Body of pancreas (tissue), 4 donors: ENCODE measurements around the gene FGFBP1.

Source experiments
- POLR2A ChIP-seq, 3 donors: fragments of 450-650 bp; IDR thresholded peaks; one replicate each; pipeline ENCODE4 v1.6.1; 2016; ENCODE audit warnings: antibody characterized with exemption in 3 of 3, mild to moderate bottlenecking in 2 of 3
- TF ChIP-seq, protein P1 (sequence below), 7 experiments: fragments of 450-650 bp in 4 of 7; fragments of 200-600 bp in 3 of 7; sonication (generic) in 3 of 7; IDR thresholded peaks; one replicate each; pipeline ENCODE4 v1.5.1; 2016 to 2019; ENCODE audit warnings: antibody characterized with exemption in 7 of 7

DNA sequence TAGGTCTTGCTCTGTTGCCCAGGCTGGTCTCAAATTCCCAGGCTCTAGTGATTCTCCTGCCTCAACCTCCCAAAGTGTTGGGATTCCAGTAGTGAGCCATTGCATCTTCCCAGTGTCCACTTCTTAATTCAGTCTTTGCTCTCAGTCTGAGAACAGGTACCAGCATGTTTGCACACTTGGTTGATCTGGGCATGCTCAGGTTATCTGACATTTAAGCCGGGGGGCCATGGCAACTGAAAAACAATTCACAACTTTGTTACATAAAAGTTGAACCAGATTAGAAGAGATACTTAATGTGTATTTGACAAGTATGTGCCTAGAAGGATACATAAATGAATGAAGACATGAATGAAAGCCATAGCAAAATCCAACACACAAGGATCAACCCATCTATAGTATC lies 39.0 kb downstream of the FGFBP1 start:
- TF ChIP-seq, protein P1, sequence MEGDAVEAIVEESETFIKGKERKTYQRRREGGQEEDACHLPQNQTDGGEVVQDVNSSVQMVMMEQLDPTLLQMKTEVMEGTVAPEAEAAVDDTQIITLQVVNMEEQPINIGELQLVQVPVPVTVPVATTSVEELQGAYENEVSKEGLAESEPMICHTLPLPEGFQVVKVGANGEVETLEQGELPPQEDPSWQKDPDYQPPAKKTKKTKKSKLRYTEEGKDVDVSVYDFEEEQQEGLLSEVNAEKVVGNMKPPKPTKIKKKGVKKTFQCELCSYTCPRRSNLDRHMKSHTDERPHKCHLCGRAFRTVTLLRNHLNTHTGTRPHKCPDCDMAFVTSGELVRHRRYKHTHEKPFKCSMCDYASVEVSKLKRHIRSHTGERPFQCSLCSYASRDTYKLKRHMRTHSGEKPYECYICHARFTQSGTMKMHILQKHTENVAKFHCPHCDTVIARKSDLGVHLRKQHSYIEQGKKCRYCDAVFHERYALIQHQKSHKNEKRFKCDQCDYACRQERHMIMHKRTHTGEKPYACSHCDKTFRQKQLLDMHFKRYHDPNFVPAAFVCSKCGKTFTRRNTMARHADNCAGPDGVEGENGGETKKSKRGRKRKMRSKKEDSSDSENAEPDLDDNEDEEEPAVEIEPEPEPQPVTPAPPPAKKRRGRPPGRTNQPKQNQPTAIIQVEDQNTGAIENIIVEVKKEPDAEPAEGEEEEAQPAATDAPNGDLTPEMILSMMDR (IDR thresholded peaks at IDR 0.05) = no peak
- no peak for TF ChIP-seq POLR2A (IDR thresholded peaks at IDR 0.05)
